Psoas muscle (tissue), 8 donors: ENCODE measurements around the gene MXD4. TPM values are rescaled to one million over a fixed set of nuclear protein-coding genes. Genes with fewer than 3 reads are reported as not detected.

Source experiments
- ATAC-seq, 4 donors: fragments of 200-7000 bp; cut with Tn5 transposase; one replicate each; pipeline ENCODE4 v1.9.1; 2020; ENCODE audit warnings: moderate library complexity in 3 of 4, mild to moderate bottlenecking in 2 of 4
- DNase-seq, 2 donors: peaks; one replicate each; pipeline ENCODE4 v3.0.0-alpha.2; 2020
- H3K27ac ChIP-seq: fragments of 200-600 bp; one replicate; pipeline ENCODE4 v1.8.0; 2022
- H3K27me3 ChIP-seq, 3 donors: fragments of 200-600 bp in 1 of 3; one replicate each; pipeline versions ENCODE4 v1.6.1 to v1.8.0; 2013 to 2022; ENCODE audit warnings: low read length in 2 of 3, mild to moderate bottlenecking in 2 of 3, moderate library complexity in 1 of 3; ENCODE audit not compliant: insufficient read depth in 3 of 3
- H3K36me3 ChIP-seq, 2 donors: fragments of 200-600 bp in 1 of 2; one replicate each; pipeline versions ENCODE4 v1.6.1 to v1.8.0; 2013 to 2022; ENCODE audit warnings: low read depth in 1 of 2, mild to moderate bottlenecking in 1 of 2, moderate library complexity in 1 of 2; ENCODE audit not compliant: insufficient read depth in 1 of 2
- H3K4me1 ChIP-seq: fragments of 200-600 bp; one replicate; pipeline ENCODE4 v1.8.0; 2022
- H3K4me3 ChIP-seq: fragments of 200-600 bp; one replicate; pipeline ENCODE4 v1.8.0; 2022; ENCODE audit warnings: mild to moderate bottlenecking
- H3K9me3 ChIP-seq: fragments of 200-600 bp; one replicate; pipeline ENCODE4 v1.8.0; 2022
- WGBS, 3 donors: extraction: QIAGEN DNeasy Blood & Tissue Kit; methylation state at CpG; one replicate each; pipeline versions ENCODE4 v1.1.6 to v1.1.7; 2013; 5-methylcytosine and 5-hydroxymethylcytosine counted together
- intact Hi-C, 2 donors: fragments of 100-400 bp; cut with DNase I; formaldehyde crosslinking; loops; one replicate each; pipeline versions ENCODE4 v1.11.0 to v1.14.2; 2022
- polyA plus RNA-seq, 3 donors: library from polyadenylated mRNA; stranded (reverse); fragments of 200-250 nt; gene quantifications; one replicate each; pipeline ENCODE4 v1.2.3, GENCODE V29; 2013
- total RNA-seq, 4 donors: library from RNA; stranded (reverse); fragmentation: NEBNext Ultra II Directional in 2 of 4; extraction: Animal tissue kit (Norgen Biotek cat#: 25700) in 2 of 4; gene quantifications; one replicate each; pipeline versions ENCODE4 v1.2.1 to v1.2.4, GENCODE V29; 2021 to 2023
- TF ChIP-seq, protein P1 (sequence below): fragments of 200-600 bp; IDR thresholded peaks from one replicate; pipeline ENCODE4 v1.8.0; 2022; ENCODE audit warnings: antibody characterized with exemption
- donor health status: healthy with polysubstance abuse.
- donor health status: DM: no; HTN: no; CAD: no; lungs with moderate emphysema.
- donor health status: Bipolar disorder and iron deficiency.
- donor health status: healthy.
- donor health status: DM: yes; HTN: yes; CAD: no.
- donor health status: DM: no; HTN: no; CAD: no.
- donor health status: DM: no; HTN: no; CAD: no.
- donor health status: DM: yes; HTN: yes; CAD: no.

The MXD4 gene
- total and polyA plus RNA-seq, 7 donors = 15.4 to 36.7 (median 29.9) TPM

DNA sequence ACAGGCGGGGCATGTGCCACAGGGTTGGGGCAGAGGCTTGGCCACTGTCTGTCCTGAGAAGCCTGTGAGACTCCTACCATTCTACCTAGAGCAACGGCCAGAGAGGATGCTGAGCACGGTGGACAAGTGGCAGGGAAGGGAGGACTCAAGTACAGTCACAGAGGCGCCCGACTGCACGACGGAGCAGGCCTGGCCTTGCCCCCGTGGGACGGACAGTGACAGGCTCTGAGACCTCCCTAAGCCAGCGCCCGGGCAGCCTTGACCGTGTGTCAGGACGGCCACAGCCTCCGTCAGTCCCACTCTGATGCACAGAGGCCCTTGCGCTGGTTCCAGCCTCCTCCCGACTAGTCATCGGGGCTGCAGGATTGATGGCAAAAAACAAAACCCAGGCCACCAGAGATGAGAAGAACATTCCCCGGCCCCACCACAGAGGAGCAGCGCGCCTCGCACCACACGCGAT is 36.7 kb upstream of the MXD4 start:
- intact Hi-C loops = no loop called here
- Histone ChIP-seq H3K4me1 (no peaks in the 10 kb centered on the region), H3K9me3 (no peaks in the 10 kb centered on the region), H3K36me3 (no peaks in the 10 kb centered on the region), H3K4me3 (no peak overlapping the region), H3K27me3 (no peaks in the 10 kb centered on the region), H3K27ac (no peak overlapping the region)
- WGBS, 3 donors = 77 to 81% (median 80%) methylated on average over 23 of the region's 23 CpGs
- TF ChIP-seq, protein P1, sequence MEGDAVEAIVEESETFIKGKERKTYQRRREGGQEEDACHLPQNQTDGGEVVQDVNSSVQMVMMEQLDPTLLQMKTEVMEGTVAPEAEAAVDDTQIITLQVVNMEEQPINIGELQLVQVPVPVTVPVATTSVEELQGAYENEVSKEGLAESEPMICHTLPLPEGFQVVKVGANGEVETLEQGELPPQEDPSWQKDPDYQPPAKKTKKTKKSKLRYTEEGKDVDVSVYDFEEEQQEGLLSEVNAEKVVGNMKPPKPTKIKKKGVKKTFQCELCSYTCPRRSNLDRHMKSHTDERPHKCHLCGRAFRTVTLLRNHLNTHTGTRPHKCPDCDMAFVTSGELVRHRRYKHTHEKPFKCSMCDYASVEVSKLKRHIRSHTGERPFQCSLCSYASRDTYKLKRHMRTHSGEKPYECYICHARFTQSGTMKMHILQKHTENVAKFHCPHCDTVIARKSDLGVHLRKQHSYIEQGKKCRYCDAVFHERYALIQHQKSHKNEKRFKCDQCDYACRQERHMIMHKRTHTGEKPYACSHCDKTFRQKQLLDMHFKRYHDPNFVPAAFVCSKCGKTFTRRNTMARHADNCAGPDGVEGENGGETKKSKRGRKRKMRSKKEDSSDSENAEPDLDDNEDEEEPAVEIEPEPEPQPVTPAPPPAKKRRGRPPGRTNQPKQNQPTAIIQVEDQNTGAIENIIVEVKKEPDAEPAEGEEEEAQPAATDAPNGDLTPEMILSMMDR = no peak
- ATAC-seq = no peak
- no peak for DNase-seq

DNA sequence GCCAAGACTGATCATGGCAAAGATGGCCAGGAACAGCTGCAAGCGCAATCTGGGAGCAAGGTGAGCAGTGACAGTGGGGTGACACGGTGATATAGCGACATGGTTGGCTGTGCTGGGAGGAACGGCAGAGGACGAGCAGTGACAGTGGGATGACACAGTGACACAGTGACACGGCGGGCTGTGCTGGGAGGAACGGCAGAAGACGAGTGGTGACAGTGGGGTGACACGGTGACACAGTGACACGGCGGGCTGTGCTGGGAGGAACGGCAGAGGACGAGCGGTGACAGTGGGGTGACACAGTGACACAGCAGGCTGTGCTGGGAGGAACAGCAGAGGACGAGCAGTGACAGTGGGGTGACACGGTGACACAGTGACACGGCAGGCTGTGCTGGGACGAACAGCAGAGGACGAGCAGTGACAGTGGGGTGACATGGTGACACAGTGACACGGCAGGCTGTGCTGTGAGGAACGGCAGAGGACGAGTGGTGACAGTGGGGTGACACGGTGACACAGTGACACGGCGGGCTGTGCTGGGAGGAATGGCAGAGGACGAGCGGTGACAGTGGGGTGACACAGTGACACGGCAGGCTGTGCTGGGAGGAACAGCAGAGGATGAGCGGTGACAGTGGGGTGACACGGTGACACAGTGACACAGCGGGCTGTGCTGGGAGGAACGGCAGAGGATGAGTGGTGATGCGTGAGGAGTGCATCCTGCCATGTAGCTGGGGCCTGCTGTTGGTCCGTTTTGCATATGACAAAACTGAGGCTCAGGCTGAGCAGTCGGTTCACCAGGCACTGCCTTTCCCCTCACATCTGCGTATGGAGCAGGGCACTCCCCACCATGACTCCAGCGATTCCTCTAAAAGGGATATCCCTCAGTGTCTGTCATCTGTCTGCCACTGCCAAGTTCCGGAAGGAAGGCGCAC is 36.0 kb upstream of the MXD4 start:
- ATAC-seq = peak in 1 of 4 donors; percentile 18
- H3K27me3 ChIP-seq = no peaks in the 10 kb centered on the region
- H3K4me1 ChIP-seq = no peaks in the 10 kb centered on the region
- H3K9me3 ChIP-seq = no peaks in the 10 kb centered on the region
- H3K36me3 ChIP-seq = no peaks in the 10 kb centered on the region
- WGBS, 3 donors = 88 to 92% (median 92%) methylated on average over 39 to 40 of the region's 40 CpGs
- no peak for DNase-seq
- no peak overlapping the region for H3K27ac ChIP-seq
- TF ChIP-seq, protein P1 = no peak
- H3K4me3 ChIP-seq = no peak overlapping the region
- intact Hi-C loops = no loop called here

DNA sequence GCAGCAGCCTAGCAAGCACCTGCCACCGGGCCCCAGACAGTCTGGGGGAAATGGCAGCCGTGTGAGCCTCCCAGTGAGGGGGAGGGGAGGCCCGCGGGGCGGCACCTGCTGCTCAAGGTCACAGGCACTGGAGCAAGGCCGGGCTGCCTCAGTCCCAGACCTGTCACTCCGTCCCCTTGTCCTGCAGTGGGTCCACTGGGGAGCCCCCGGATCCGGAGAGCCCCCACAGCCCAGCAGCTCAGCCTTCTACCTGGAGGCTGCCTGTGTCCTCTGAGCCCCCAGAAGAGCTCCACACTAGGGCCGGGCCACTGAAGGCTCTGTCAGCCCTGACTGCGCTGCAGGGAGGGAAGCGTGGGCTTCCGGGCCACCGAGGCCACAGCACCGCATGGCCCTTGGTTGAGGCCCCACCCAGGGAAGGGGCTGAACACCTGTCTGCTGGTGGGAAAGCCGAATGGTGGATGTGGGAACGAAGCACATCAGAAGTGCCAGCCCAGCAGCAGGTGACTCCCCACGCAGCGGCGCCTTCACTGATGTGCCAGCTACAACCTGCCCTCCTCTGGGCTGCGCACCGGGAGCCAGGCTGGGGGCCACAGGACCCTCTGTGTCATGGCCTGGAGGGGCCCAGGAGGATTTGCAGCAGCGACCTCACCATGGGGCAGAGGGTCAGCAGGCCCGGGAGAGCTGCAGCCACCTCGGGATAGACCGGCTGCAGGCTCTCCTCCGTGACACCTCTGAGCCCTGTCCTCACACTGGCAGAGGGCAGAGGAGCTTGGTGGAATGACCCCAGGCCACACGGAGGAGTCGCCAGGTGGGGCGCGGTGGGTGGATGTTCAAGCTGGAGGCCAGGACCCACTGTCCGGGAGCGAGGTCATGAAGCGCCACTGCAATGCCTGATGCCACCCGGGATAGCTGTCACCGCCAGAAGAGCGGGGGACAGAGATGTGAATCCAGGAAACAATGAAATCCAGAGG is 35.0 kb upstream of the MXD4 start:
- no peaks in the 10 kb centered on the region for H3K4me1 ChIP-seq
- ATAC-seq (peak in 3 of 4 donors; percentile 30 to 50 (median 42)), DNase-seq (no peak)
- H3K27ac ChIP-seq = no peak overlapping the region
- intact Hi-C loops = no loop called here
- no peaks in the 10 kb centered on the region for H3K9me3 ChIP-seq
- H3K4me3 ChIP-seq = no peak overlapping the region
- TF ChIP-seq, protein P1 = no peak
- no peaks in the 10 kb centered on the region for H3K27me3 ChIP-seq
- WGBS, 3 donors = 82 to 87% (median 83%) methylated on average over 34 to 37 of the region's 37 CpGs
- no peaks in the 10 kb centered on the region for H3K36me3 ChIP-seq

DNA sequence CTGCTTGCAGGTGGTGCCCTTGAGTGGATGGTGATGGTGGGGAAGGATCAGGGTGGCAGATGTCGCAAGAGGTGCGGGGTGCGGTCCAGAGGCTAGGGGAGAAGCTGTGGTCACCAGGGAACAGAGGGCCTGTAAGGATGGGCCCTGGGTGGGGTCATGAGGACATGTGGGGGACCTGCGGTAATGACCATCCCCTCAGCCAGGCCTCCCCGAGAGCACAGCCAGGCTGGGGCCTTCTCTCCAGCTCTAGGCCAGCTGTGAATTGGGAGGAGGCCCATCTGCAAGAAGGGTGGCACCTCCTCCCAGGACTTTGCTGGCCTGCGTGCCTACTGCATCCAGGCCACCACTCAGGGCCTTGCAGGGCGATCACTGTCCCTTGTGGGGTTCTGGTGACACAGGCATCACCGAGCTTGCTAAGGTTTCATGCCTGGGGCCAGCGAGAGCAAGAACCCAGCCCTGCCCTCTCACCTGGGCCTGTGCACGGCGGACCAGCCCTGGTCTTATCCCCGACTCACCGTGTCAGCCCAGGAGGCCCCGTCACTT is 34.1 kb upstream of the MXD4 start:
- Histone ChIP-seq H3K4me1 (no peaks in the 10 kb centered on the region), H3K9me3 (no peaks in the 10 kb centered on the region), H3K4me3 (no peak overlapping the region), H3K27ac (no peak overlapping the region), H3K36me3 (no peaks in the 10 kb centered on the region), H3K27me3 (no peaks in the 10 kb centered on the region)
- DNase-seq (no peak), ATAC-seq (no peak)
- intact Hi-C loops = no loop called here
- TF ChIP-seq, protein P1 = no peak
- 85 to 94% (median 88%) methylated on average over 13 to 14 of the region's 14 CpGs for WGBS, 3 donors
